Testis (tissue), 3 donors: ENCODE measurements around the gene CES1. TPM values are rescaled to one million over a fixed set of nuclear protein-coding genes. Genes with fewer than 3 reads are reported as not detected.

Experiments
- DNase-seq: peaks from one replicate; pipeline ENCODE4 v3.0.0-alpha.2; 2019
- H3K27ac ChIP-seq, 2 donors: fragments of 200-600 bp; sonication (generic); one replicate each; pipeline ENCODE4 v1.5.1; 2019
- H3K27me3 ChIP-seq: fragments of 200-600 bp; sonication (generic); one replicate; pipeline ENCODE4 v1.5.1; 2019
- H3K36me3 ChIP-seq: fragments of 200-600 bp; sonication (generic); one replicate; pipeline ENCODE4 v1.5.1; 2017; ENCODE audit warnings: low read depth; ENCODE audit errors: missing control alignments
- H3K4me1 ChIP-seq: fragments of 200-600 bp; sonication (generic); one replicate; pipeline ENCODE4 v1.5.1; 2019
- H3K4me3 ChIP-seq, 2 donors: fragments of 200-600 bp; sonication (generic); one replicate each; pipeline ENCODE4 v1.5.1; 2017 to 2019
- H3K9me3 ChIP-seq: fragments of 200-600 bp; sonication (generic); one replicate; pipeline ENCODE4 v1.5.1; 2017
- CTCF ChIP-seq, 3 experiments: fragments of 450-650 bp in 2 of 3; fragments of 200-600 bp in 1 of 3; sonication (generic) in 1 of 3; IDR thresholded peaks; one replicate each; pipeline ENCODE4 v1.5.1; 2016 to 2019; ENCODE audit warnings: antibody characterized with exemption in 3 of 3, mild to moderate bottlenecking in 2 of 3, moderate library complexity in 1 of 3
- POLR2A ChIP-seq: fragments of 450-650 bp; IDR thresholded peaks from one replicate; pipeline ENCODE4 v1.6.1; 2017; ENCODE audit warnings: antibody characterized with exemption, mild to moderate bottlenecking, moderate library complexity
- WGBS, 2 donors: methylation state at CpG; one replicate each; pipeline ENCODE4 v1.1.5; 2018; 5-methylcytosine and 5-hydroxymethylcytosine counted together
- intact Hi-C: fragments of 100-400 bp; cut with DNase I; formaldehyde crosslinking; loops from one replicate; pipeline ENCODE4 v1.15.1; 2023; ENCODE audit warnings: low total_unique reads
- polyA plus RNA-seq: library from polyadenylated mRNA; stranded (reverse); fragments of 350-450 nt; fragmentation: Illumina TruSeq; extraction: RNeasy Lipid Tissue Mini Kit (QIAGEN cat#74804); gene quantifications from one replicate; pipeline ENCODE4 v1.2.3, GENCODE V29; 2014; ENCODE audit warnings: low read depth, low replicate concordance; ENCODE audit not compliant: insufficient read depth
- total RNA-seq, 2 donors: library from RNA; depleted of rRNA; stranded (reverse); fragments of >200 nt; gene quantifications; one replicate each; pipeline ENCODE4 v1.2.3, GENCODE V29; 2016

CES1 gene
- total and polyA plus RNA-seq, 3 donors from 2014 or later: 2.1 to 18.3 (median 5.8) TPM

- H3K27me3 ChIP-seq: no peaks in the 10 kb centered on the region
- no peaks in the 10 kb centered on the region for H3K9me3 ChIP-seq
- 75 to 81% methylated on average over 6 of the region's 6 CpGs for WGBS, 2 donors
- no peak overlapping the region for H3K4me3 ChIP-seq
- no peaks in the 10 kb centered on the region for H3K4me1 ChIP-seq
- TF ChIP-seq CTCF (IDR thresholded peaks at IDR 0.05) (no peak), POLR2A (no peak)
- intact Hi-C loops: no loop called here
- H3K27ac ChIP-seq: no peak overlapping the region
- no peaks in the 10 kb centered on the region for H3K36me3 ChIP-seq
- DNase-seq: no peak
Observed at GRCh38 chr16:55825115-55825728, 7.7 kb downstream of the CES1 start.

- H3K36me3 ChIP-seq: no peaks in the 10 kb centered on the region
- H3K9me3 ChIP-seq: no peaks in the 10 kb centered on the region
- DNase-seq: no peak
- H3K27ac ChIP-seq: no peak overlapping the region
- intact Hi-C loops: no loop called here
- H3K27me3 ChIP-seq: no peaks in the 10 kb centered on the region
- no peak overlapping the region for H3K4me3 ChIP-seq
- WGBS, 2 donors: 78 to 84% methylated on average over 4 of the region's 4 CpGs
- H3K4me1 ChIP-seq: no peaks in the 10 kb centered on the region
- no peak for TF ChIP-seq POLR2A
- TF ChIP-seq CTCF (IDR thresholded peaks at IDR 0.05): no peak
Observed at GRCh38 chr16:55824473-55825000, 8.4 kb downstream of the CES1 start.

- intact Hi-C loops: no loop called here
- Histone ChIP-seq H3K4me1 (no peaks in the 10 kb centered on the region), H3K9me3 (no peaks in the 10 kb centered on the region), H3K27me3 (no peaks in the 10 kb centered on the region), H3K4me3 (no peak overlapping the region), H3K36me3 (no peaks in the 10 kb centered on the region), H3K27ac (no peak overlapping the region)
- WGBS, 2 donors: 64 to 67% methylated on average over 3 of the region's 3 CpGs
- no peak for TF ChIP-seq CTCF (IDR thresholded peaks at IDR 0.05)
- TF ChIP-seq POLR2A: no peak
- DNase-seq: no peak
Observed at GRCh38 chr16:55822280-55822810, 10.6 kb downstream of the CES1 start.

- 88 to 97% methylated on average over 4 of the region's 4 CpGs for WGBS, 2 donors
- H3K4me3 ChIP-seq: no peak overlapping the region
- H3K4me1 ChIP-seq: no peaks in the 10 kb centered on the region
- TF ChIP-seq CTCF (IDR thresholded peaks at IDR 0.05) (no peak), POLR2A (no peak)
- H3K27me3 ChIP-seq: no peaks in the 10 kb centered on the region
- no peak overlapping the region for H3K27ac ChIP-seq
- intact Hi-C loops: no loop called here
- no peak for DNase-seq
- no peaks in the 10 kb centered on the region for H3K36me3 ChIP-seq
- no peaks in the 10 kb centered on the region for H3K9me3 ChIP-seq
Observed at GRCh38 chr16:55821210-55821609, 11.7 kb downstream of the CES1 start.

GRCh38 chr16:55820615-55821014 is 12.3 kb downstream of the CES1 start:
- no peaks in the 10 kb centered on the region for H3K4me1 ChIP-seq
- intact Hi-C loops: no loop called here
- no peaks in the 10 kb centered on the region for H3K9me3 ChIP-seq
- no peaks in the 10 kb centered on the region for H3K27me3 ChIP-seq
- no peaks in the 10 kb centered on the region for H3K36me3 ChIP-seq
- no peak for TF ChIP-seq POLR2A
- TF ChIP-seq CTCF (IDR thresholded peaks at IDR 0.05): no peak
- H3K27ac ChIP-seq: no peak overlapping the region
- WGBS, 2 donors: 95 to 100% methylated on average over 3 of the region's 3 CpGs
- H3K4me3 ChIP-seq: no peak overlapping the region
- no peak for DNase-seq
